GM04504 (cell line): ENCODE results near the gene ZNF253.
"Not testable (repeated sequence)": the region's sequence is repeated elsewhere in the genome, so short reads cannot be mapped to it uniquely, and the experiment has no call there.

Experiments
- DNase-seq: peaks from one replicate; pipeline ENCODE4 v3.0.0-alpha.2; 2012; ENCODE audit warnings: low read depth

ZNF253 gene

GRCh38 chr19:19865750-19866610 is at the start of gene ZNF253:
Gene ZNF253 (plus strand): TSS chr19:19865882. CDS start chr19:19865997, 115 bp downstream.
- DNase-seq, result peak; percentile 86

GRCh38 chr19:19816679-19817078 is 49.0 kb upstream of the ZNF253 start:
- DNase-seq, result no peak

GRCh38 chr19:19817357-19817756 is 48.3 kb upstream of the ZNF253 start:
- DNase-seq, result no peak

- no peak for DNase-seq
These were observed 44.8 kb upstream of the ZNF253 start for GRCh38 chr19:19820774-19821320.

- peak; percentile 95 for DNase-seq
These were observed 44.2 kb upstream of the ZNF253 start, which contains the start of gene ZNF506 for GRCh38 chr19:19821366-19821951. Gene ZNF506 (minus strand): TSS chr19:19821750. CDS start chr19:19821603, 147 bp downstream.

GRCh38 chr19:19821976-19822375 is 43.7 kb upstream of the ZNF253 start:
- DNase-seq, result not testable (repeated sequence)

- DNase-seq, result no peak
These were observed 41.8 kb upstream of the ZNF253 start for GRCh38 chr19:19823916-19824315.

- no peak for DNase-seq
These were observed 38.8 kb upstream of the ZNF253 start for GRCh38 chr19:19826875-19827274.

GRCh38 chr19:19835560-19836038 is 30.1 kb upstream of the ZNF253 start:
- DNase-seq, result no peak

- DNase-seq, result no peak
These were observed 17.9 kb upstream of the ZNF253 start for GRCh38 chr19:19847781-19848180.

GRCh38 chr19:19849056-19849455 is 16.6 kb upstream of the ZNF253 start:
- no peak for DNase-seq

- not testable (repeated sequence) for DNase-seq
These were observed 13.9 kb upstream of the ZNF253 start for GRCh38 chr19:19851740-19852139.

- no peak for DNase-seq
These were observed 6.9 kb upstream of the ZNF253 start for GRCh38 chr19:19858751-19859150.

GRCh38 chr19:19860756-19861390 is 4.8 kb upstream of the ZNF253 start:
- DNase-seq, result no peak

GRCh38 chr19:19866611-19867248 is 1.0 kb downstream of the ZNF253 start:
- peak; percentile 0 for DNase-seq

GRCh38 chr19:19870086-19870485 is 4.4 kb downstream of the ZNF253 start:
- DNase-seq, result not testable (repeated sequence)

GRCh38 chr19:19871932-19872331 is 6.2 kb downstream of the ZNF253 start:
- DNase-seq, result no peak

GRCh38 chr19:19873381-19873780 is 7.7 kb downstream of the ZNF253 start:
- DNase-seq, result no peak

GRCh38 chr19:19877724-19878123 is 12.0 kb downstream of the ZNF253 start:
- no peak for DNase-seq

GRCh38 chr19:19884583-19884982 is 18.9 kb downstream of the ZNF253 start:
- no peak for DNase-seq

GRCh38 chr19:19892055-19892941 is 26.6 kb downstream of the ZNF253 start:
- not testable (repeated sequence) for DNase-seq
